Stimulated activated naive CD4-positive, alpha-beta T cell treated with Interleukin-2 at 50 U/mL for 16 hours (primary cell): Measurements from ENCODE around the gene RNF225.
A peak's percentile ranks its signal among the peaks of the same experiment; 100 is the strongest.
"Not testable (repeated sequence)": the region's sequence is repeated elsewhere in the genome, so short reads cannot be mapped to it uniquely, and the experiment has no call there.

Experiments
- DNase-seq: peaks from one replicate; lab custom pipeline; 2025; lab: John Stamatoyannopoulos, UW

Gene RNF225

GRCh38 chr19:58395220-58395978 is at the start of gene RNF225:
Gene RNF225 (plus strand): TSS chr19:58395656. CDS start chr19:58396090, 434 bp downstream.
- DNase-seq: no peak

DNA sequence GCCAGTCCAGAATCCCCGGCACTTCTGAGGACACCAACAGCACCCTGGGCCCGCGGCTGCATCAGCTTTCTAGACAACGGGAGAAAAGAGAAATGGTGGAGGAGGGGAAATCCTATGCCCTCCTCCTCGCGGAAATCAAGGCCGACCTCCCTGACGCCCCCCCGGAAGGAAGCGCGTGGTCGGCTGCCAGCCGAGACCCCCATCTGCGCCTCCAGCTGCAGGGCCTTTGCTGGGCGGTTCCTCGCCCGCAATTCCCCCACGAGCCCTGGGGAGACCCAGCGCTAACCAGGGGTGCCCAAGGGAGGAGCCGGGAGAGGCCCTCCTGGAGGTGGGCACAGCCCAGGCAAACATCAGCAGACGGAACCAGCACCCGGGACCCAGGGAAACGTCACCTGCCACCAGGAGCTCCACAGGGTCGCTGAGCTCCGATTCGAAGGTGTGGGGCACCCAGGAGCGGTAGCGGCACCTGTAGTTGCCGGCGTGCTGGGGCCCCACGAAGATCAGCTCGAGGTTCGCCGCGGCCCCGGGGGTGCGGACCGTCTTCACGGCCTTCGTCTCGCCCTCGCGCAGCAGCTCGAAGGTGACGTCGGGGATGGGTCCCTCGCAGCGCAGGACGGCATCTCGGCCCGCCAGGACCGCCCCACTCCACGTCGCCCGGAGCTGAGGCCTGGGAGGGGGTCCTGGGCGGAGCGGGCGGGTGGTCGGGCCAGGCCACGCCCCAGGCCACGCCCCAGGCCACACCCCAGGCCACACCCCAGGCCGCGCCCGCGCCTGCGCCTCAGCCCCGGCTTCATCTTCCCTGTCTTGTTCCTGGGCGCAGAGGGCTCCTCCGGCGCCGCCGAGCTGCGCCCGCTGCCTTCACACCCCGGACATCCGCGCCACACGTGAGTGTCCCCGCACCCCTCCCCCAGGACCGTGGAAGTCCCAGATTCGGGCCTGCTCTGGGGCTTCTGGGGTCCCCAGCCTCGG is 48.2 kb upstream of the RNF225 start:
- peak; percentile 48 for DNase-seq

GRCh38 chr19:58348080-58348479 is 47.4 kb upstream of the RNF225 start:
- DNase-seq: not testable (repeated sequence)

GRCh38 chr19:58349590-58349989 is 45.9 kb upstream of the RNF225 start:
- no peak for DNase-seq

- DNase-seq: no peak
Observed at GRCh38 chr19:58350001-58350861, 45.2 kb upstream of the RNF225 start.

DNA sequence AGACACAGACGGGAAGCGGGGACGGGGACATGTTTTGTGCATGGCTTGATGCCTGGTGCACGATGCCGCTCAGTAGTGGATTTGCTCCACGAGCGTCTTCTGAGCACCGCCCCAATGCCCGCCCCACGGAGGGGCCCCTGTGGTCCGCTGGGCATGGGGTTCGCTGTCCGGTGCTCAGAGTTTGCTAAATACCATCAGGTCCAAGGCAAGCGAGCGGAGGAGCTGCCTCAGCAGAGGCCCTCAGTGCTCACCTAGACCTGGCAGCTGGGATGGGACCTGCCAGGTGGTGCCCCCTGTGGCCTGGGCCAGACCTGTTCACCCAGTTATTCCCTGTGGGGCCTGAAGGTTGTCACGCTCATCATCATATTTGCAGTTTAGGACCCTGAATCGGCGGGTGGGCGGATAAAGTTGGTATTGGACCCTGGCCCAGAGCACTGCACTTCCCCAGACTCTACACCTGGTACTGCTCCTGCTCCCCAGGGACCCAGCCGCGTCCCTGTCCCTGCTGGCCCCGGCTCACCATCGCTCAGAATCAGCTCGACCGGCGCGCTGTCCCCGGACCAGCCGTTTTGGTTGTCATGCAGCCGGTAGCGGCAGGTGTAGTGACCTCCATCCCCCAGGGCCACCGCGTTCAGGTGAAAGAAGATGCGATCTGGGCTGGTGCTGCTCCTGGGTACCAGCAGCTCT is 44.4 kb upstream of the RNF225 start:
- DNase-seq: no peak

DNA sequence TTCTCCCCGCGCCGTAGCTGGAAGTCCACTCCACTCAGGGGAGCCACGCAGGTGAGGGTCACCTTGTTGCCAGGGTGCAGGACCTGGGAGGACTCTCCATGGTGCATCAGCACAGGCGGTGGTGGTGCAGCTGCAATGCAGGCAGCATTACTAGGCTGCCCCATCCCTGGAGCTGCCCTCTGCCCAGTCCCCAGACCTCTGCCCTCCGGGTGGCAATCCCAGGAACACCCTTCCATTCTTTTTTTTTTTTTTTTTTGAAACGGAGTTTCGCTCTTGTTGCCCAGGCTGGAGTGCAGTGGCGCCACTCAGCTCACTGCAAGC is 43.9 kb upstream of the RNF225 start:
- no peak for DNase-seq

GRCh38 chr19:58351990-58352755 is 43.3 kb upstream of the RNF225 start:
- DNase-seq: no peak

DNA sequence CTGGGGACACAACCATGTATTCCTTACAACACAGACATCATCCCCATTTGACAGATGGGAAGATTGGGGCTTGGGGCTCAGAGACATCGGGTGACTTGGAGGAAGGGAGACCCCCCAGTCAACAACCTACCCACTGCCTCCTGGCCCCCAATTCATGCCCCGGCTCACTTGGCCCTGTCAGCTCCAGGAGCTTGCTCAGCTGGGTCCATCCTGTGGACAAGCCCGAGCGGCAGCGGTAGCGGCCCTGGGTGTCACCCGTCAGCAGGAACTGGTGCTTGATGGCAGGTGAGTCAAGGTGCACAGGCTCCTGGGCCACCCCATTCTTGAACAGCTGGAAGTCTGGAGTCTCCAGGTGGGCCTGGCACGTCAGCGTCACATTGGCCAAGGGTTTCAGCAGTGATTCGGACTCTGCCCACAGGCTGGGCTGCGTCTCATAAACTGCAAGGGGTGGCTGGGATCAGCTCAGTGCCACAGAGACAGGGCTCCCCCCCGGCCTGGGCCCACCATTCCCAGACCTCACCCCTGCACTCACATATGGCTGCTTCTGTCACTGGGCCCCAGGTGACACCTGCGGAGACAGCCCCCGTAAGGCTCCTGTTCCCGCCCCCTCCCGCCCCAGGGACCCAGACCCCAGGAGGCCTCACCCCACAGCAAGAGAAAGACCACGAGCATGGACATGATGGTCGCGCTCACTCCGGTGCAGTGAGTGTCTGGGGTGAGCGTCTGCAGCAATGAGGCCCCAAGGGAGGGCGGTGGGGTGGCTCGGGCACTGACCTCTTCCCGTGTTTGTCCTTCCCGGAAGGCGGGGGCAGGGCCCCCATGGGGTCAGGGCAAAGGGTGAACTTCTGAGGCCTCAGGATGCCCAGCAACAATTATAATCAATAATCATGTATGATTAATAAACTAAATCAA is 42.4 kb upstream of the RNF225 start, which contains the start of gene A1BG:
A1BG (minus strand) TSS at position 733 of the 912 bp plus-strand sequence; CDS start at position 678, 55 bp downstream.
- DNase-seq: no peak

- DNase-seq: no peak
Observed at GRCh38 chr19:58353717-58354477, 41.6 kb upstream of the RNF225 start.

GRCh38 chr19:58354478-58355030 is 40.9 kb upstream of the RNF225 start:
- DNase-seq: no peak

DNA sequence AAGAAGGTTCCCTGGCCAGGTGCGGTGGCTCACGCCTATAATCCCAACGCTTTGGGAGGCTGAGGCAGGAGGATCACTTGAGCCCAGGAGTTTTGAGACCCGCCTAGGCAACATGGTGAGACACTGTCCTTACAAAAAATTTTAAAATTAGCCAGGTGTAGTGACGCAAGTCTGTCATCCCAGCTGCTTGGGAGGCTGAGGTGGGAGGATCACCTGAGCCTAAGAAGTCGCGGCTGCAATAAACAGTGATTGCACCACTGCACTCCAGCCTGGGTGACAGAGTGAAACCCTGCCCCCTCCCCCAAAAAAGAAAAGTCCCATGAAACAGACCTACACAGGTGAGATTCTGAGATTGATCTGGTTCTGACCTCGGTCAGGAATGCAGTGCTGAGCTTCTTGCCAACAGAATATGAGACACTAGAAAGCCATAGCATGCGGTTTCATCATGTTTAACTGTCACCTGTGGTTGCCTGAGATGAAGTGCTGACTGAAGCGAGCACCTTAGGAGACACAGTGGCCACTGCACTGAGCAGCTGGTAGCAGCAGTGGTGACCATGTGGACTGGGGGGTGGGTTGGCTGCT is 40.1 kb upstream of the RNF225 start:
- no peak for DNase-seq

DNA sequence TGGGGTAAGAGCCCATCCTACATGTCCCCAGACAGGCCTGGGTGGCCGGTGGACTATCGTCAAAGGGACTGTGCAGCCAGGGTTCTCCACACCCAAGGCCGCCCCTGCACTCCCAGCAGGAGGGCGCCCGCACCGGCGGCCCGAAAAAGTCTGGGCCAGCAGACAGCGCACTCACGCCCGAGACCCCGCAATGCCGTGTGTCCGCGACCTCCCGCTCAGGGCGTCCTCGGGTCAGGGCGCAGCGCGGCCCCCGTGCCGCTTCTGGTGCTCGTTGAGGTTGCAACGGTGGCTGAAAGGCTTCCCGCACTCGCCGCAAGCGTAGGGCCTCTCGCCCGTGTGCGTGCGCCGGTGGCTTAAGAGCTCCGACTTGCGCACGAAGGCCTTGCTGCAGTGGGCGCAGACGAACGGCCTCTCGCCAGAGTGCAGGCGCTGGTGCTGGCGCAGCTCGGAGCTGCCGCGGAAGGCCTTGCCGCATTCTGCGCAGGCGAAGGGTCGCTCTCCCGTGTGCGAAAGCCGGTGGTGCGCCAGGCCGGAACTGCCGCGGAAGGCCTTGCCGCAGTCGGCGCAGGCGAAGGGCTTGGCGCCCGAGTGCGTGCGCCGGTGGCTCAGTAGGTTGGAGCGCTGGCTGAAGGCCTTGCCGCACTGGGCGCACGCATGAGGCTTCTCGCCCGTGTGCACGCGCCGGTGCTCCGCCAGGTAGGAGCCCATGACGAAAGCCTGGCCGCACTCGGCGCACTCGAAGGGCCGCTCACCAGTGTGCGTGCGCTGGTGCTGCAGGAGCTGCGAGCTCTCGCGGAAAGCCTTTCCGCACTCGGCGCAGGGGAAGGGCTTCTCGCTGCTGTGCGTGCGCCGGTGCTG is 39.3 kb upstream of the RNF225 start:
- peak; percentile 35 for DNase-seq

GRCh38 chr19:58356766-58357480 is 38.5 kb upstream of the RNF225 start:
- DNase-seq: no peak

DNA sequence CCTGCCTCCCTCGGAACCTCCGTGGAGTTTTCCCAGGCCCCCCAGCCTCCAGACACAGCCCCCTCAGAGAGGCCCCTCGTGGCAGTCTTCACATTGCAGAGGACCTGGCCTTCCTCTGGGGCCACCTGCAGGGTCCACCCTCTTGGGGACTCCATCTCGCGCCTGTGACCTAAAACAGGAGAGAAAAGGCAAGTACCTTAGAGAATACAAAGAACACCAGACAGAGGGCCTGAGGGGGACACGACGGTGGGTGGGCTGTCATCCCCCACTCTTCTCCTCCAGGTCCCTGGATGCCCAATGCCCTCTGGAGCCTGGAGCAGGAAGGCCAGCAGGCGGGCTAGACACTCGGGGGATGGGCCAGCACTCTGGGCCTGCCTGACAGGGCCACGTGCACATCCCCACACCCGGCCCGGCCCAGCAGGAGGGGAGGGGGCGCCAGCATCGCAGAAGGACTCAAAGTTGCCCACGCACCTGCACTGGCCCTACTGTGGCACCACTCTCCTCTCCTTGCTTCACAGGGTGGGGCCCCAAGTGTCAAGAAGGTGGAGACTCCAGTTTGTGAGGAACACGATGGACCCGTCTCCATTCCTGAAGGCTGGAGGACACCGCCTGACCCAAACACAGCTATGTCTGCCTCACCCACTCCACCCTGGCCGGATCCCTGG is 37.8 kb upstream of the RNF225 start:
- no peak for DNase-seq

GRCh38 chr19:58361900-58362271 is 33.6 kb upstream of the RNF225 start:
- DNase-seq: peak; percentile 45
